ENCODE measurements around the gene IFITM1. TPM values are rescaled to one million over a fixed set of nuclear protein-coding genes. Genes with fewer than 3 reads are reported as not detected.

Gene IFITM1
- total RNA-seq, 1 donor from 2014 or later, result 192 TPM

DNA sequence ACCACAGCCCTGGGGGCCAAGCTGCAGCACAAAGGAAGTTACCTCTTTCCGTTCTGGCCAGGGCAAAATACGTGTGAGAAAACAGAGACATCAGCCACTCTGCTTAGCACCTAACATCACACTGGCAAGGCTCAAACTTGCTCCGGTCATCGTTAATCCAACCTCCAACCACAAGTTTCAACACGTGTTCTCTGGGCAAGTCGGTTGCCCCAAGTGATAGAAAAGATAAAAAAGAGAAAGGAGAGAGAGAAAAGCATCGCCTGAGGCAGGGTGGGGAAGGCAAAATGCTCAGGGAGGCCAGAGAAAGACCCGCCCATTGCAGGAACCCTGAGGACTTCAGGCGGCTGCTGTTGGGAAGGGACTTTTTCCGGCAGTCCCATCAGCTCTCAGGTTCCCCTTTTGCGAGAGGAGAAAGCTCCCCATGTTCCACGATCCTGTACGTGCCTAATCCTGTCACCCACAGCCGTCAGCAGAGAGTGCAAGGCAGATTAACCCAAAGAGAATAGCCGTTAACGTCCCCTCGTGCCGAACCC is 36.9 kb downstream of the IFITM1 start:
- H3K9me3 Mint-ChIP-seq, result peaks cover 3% of the 10 kb centered on the region
- peak overlapping the region; percentile 64 for H3K4me3 Mint-ChIP-seq
- TF ChIP-seq, protein P1, sequence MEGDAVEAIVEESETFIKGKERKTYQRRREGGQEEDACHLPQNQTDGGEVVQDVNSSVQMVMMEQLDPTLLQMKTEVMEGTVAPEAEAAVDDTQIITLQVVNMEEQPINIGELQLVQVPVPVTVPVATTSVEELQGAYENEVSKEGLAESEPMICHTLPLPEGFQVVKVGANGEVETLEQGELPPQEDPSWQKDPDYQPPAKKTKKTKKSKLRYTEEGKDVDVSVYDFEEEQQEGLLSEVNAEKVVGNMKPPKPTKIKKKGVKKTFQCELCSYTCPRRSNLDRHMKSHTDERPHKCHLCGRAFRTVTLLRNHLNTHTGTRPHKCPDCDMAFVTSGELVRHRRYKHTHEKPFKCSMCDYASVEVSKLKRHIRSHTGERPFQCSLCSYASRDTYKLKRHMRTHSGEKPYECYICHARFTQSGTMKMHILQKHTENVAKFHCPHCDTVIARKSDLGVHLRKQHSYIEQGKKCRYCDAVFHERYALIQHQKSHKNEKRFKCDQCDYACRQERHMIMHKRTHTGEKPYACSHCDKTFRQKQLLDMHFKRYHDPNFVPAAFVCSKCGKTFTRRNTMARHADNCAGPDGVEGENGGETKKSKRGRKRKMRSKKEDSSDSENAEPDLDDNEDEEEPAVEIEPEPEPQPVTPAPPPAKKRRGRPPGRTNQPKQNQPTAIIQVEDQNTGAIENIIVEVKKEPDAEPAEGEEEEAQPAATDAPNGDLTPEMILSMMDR (conservative IDR thresholded peaks at IDR 0.05), result no peak
- no peak for DNase-seq (ENCODE audit: extremely low spot score, unreplicated experiment)
- no peaks in the 10 kb centered on the region for H3K36me3 Mint-ChIP-seq
- H3K4me1 Mint-ChIP-seq (ENCODE audit: unreplicated experiment), result peaks cover 28% of the 10 kb centered on the region
- peak overlapping the region; percentile 78 for H3K27ac Mint-ChIP-seq
- peaks cover 3% of the 10 kb centered on the region for H3K27me3 Mint-ChIP-seq

DNA sequence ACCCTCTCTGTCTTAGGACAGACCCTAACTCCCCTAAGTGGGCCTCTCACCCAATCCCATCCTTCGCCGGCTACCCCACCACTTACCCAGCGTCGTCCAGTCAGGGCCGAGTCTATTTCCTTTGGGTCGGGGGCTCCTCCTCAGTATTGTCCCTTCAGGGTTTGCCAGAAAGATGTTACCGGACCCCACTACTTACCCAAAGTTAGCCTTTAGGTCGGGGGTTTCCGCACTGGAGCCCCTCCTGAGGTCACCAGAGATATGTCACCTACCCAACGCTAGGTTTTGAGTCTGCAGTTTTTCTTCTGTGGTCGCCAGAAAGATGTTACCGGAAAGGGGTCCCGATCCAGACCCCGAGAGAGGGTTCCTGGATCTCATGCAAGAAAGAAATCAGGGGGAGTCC is 37.6 kb downstream of the IFITM1 start:
- TF ChIP-seq, protein P1 (conservative IDR thresholded peaks at IDR 0.05), result no peak
- no peak overlapping the region for H3K4me3 Mint-ChIP-seq
- no peak overlapping the region for H3K27ac Mint-ChIP-seq
- H3K9me3 Mint-ChIP-seq, result peaks cover 3% of the 10 kb centered on the region
- no peaks in the 10 kb centered on the region for H3K36me3 Mint-ChIP-seq
- H3K4me1 Mint-ChIP-seq (ENCODE audit: unreplicated experiment), result peaks cover 28% of the 10 kb centered on the region
- peaks cover 3% of the 10 kb centered on the region for H3K27me3 Mint-ChIP-seq
- DNase-seq (ENCODE audit: extremely low spot score, unreplicated experiment), result no peak

DNA sequence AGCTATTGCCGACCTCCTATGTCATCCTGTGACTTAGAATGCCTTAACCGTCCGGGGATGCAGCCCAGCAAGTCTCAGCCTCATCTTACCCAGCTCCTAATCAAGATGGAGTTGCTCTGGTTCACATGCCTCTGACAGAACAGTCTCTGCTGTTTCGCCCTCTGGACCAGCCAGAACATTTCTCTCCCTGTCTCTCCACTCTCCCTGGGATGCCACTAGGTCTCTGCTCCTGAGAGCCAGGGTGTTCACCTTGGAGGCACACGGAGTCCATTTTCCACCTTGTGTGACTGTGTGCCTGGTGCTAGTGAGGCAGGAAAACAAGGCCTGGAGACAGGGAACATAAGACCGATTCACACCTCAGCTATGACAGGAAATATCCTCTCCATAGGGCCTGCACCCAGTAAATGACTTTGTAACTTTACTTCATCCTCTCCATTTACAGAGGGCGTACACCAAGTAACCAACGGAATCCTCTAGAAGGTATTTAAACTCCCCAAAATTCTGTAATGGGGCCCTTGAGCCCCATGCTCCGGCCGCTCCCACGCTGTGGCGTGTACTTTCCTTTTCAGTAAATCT is 38.7 kb downstream of the IFITM1 start:
- Mint-ChIP-seq H3K4me1 (ENCODE audit: unreplicated experiment) (peaks cover 28% of the 10 kb centered on the region), H3K4me3 (no peak overlapping the region), H3K27me3 (peaks cover 3% of the 10 kb centered on the region), H3K9me3 (peaks cover 3% of the 10 kb centered on the region), H3K27ac (peak overlapping the region; percentile 82), H3K36me3 (no peaks in the 10 kb centered on the region)
- TF ChIP-seq, protein P1 (conservative IDR thresholded peaks at IDR 0.05), result no peak
- no peak for DNase-seq (ENCODE audit: extremely low spot score, unreplicated experiment)

DNA sequence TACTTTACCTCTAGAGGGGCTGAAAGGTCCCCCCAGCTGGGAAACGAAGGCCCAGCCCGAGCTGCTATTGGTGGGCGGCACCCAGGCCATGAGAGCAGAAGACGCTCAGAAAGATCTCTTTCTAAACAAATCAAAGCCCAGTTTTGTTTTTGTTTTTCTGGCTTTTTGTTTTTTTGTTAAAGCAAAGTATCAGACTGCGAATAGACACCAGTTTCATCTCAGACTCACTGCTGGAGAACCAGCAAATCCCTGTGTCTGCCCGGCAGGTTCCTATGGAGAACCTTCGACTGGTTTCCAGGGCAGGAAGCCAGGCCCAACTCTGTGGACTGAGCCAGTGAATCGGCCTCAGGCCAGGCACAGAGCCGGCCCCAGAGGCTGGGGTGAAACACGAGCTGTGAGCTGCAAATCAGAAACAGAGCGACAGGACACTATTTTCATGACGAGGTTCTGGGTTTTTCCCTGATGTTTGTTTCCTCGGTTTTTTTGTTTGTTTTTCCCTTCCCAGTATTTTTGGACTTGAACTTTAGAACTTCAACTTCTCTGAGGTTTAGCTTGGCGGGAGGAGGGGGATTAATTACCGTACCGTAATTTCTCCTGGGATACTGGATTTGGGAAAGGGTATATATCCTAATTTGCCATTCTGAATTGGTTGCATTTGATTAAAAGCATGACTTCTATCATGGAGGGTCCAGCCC is 39.5 kb downstream of the IFITM1 start:
- peak overlapping the region; percentile 70 for H3K4me3 Mint-ChIP-seq
- H3K27me3 Mint-ChIP-seq, result peaks cover 3% of the 10 kb centered on the region
- peak overlapping the region; percentile 82 for H3K27ac Mint-ChIP-seq
- H3K36me3 Mint-ChIP-seq, result no peaks in the 10 kb centered on the region
- peaks cover 28% of the 10 kb centered on the region for H3K4me1 Mint-ChIP-seq (ENCODE audit: unreplicated experiment)
- peaks cover 3% of the 10 kb centered on the region for H3K9me3 Mint-ChIP-seq
- no peak for DNase-seq (ENCODE audit: extremely low spot score, unreplicated experiment)
- TF ChIP-seq, protein P1 (conservative IDR thresholded peaks at IDR 0.05), result no peak

DNA sequence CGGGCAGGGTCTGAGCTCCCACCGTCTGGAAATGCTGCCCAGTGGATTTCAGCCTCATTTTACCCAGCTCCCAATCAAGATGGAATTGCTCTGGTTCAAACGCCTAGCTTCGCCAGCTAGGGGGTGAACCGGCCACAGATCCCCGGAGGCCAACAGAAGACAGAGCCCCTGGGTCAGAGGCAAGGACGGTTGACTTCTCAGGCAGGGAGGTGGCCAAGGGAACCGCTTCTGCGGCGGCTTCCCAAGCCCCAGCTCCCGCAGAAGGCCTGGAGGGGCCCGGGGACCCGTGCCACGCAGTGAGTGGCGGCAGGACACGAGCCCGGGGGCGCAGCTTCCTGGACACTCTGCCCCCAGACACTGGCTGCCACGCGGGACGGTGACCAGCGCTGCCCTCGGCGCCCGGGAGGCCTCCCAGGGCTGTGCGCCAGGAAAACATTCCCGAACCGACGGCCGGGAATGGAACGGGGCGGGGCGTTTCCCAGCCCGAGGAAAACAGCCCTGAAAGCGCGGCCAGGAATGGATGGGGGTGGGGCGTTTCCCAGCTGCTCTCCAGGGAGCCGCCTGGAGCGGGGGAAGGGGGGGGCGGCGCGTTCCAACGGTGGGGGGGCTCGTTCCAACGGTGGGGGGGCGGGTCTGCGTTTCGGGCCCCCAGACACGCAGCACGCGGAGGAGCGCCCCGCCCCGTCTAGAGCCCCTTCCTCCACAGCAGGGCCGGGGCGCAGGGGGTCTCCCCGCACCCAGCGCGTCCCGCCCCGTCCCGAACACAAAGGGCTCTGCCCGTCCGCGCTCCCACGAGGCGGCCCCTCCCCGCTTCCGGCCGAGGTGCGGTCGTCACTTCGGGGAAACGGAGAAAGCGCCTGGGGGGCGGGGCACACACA is 42.0 kb downstream of the IFITM1 start:
- Mint-ChIP-seq H3K9me3 (peaks cover 3% of the 10 kb centered on the region), H3K4me3 (peak overlapping the region; percentile 70), H3K4me1 (ENCODE audit: unreplicated experiment) (peaks cover 22% of the 10 kb centered on the region), H3K36me3 (no peaks in the 10 kb centered on the region), H3K27me3 (peaks cover 7% of the 10 kb centered on the region), H3K27ac (peak overlapping the region; percentile 59)
- TF ChIP-seq, protein P1 (conservative IDR thresholded peaks at IDR 0.05), result no peak
- DNase-seq (ENCODE audit: extremely low spot score, unreplicated experiment), result peak; percentile 86
